Activated CD4-positive, alpha-beta memory T cell treated with anti-CD3 and anti-CD28 coated beads, Interleukin-2, amount 10 ng/mL, durations not matched to agents 7 days and 5 days (primary cell): Measurements from ENCODE around the gene AP1AR. TPM values are rescaled to one million over a fixed set of nuclear protein-coding genes. Genes with fewer than 3 reads are reported as not detected.

Experiments
- CTCF ChIA-PET: fragments of 350-600 bp; sonication (Branson Sonifier 250); formaldehyde crosslinking; loops from one replicate; lab custom pipeline; 2021; ENCODE audit warnings: antibody characterized with exemption, inconsistent platforms; lab: Charles Lee
- POLR2A ChIA-PET: fragments of 350-600 bp; sonication (Branson Sonifier 250); formaldehyde crosslinking; loops from one replicate; lab custom pipeline; 2021; ENCODE audit warnings: antibody characterized with exemption; lab: Charles Lee
- DNase-seq: peaks from one replicate; pipeline ENCODE4 v3.0.0-alpha.2; 2020
- H3K27ac Mint-ChIP-seq: one replicate; pipeline ENCODE4 v1.8.0; 2021; ENCODE audit warnings: mild to moderate bottlenecking, mixed read lengths
- H3K27me3 Mint-ChIP-seq: one replicate; pipeline ENCODE4 v1.8.0; 2021; ENCODE audit warnings: mixed read lengths
- H3K36me3 Mint-ChIP-seq: one replicate; pipeline ENCODE4 v1.8.0; 2021; ENCODE audit warnings: low read depth, mixed read lengths
- H3K4me1 Mint-ChIP-seq: one replicate; pipeline ENCODE4 v1.8.0; 2021; ENCODE audit warnings: mixed read lengths
- H3K4me3 Mint-ChIP-seq: one replicate; pipeline ENCODE4 v1.8.0; 2021; ENCODE audit warnings: mild to moderate bottlenecking, mixed read lengths
- H3K9me3 Mint-ChIP-seq: one replicate; pipeline ENCODE4 v1.8.0; 2021; ENCODE audit warnings: mixed read lengths
- total RNA-seq, 2 experiments: library from RNA; stranded (reverse); gene quantifications; one replicate each; pipeline ENCODE4 v1.2.3, GENCODE V29; 2021

The AP1AR gene
- total RNA-seq, 2 experiments from 2014 or later = 10.9 to 17.2 TPM

- Mint-ChIP-seq H3K27me3 (no peaks in the 10 kb centered on the region), H3K4me3 (no peak overlapping the region), H3K27ac (no peak overlapping the region), H3K4me1 (peaks cover 2% of the 10 kb centered on the region), H3K9me3 (no peaks in the 10 kb centered on the region), H3K36me3 (peaks cover 16% of the 10 kb centered on the region)
- CTCF ChIA-PET = interaction anchor here (1.0 to 1.2 kb wide), 2 partner anchors 11 to 213 kb away, joined by 3 read pairs; no protein-coding TSS in a partner anchor
- DNase-seq = no peak
- POLR2A ChIA-PET = interaction anchor here (1.6 kb wide), 1 partner anchor 26 kb away, joined by 4 read pairs; the partner anchor contains the start of gene TIFA
These were observed 79.9 kb downstream of the AP1AR start for GRCh38 chr4:112311516-112311915.

GRCh38 chr4:112312610-112313239 is 81.1 kb downstream of the AP1AR start:
- POLR2A ChIA-PET = interaction anchor here (1.6 kb wide), 1 partner anchor 27 kb away, joined by 4 read pairs; the partner anchor contains the start of gene TIFA
- H3K36me3 Mint-ChIP-seq = peaks cover 11% of the 10 kb centered on the region
- no peaks in the 10 kb centered on the region for H3K9me3 Mint-ChIP-seq
- CTCF ChIA-PET = interaction anchor here (1.0 kb wide), 1 partner anchor 10 kb away, joined by 3 read pairs; no protein-coding TSS in a partner anchor
- no peaks in the 10 kb centered on the region for H3K27me3 Mint-ChIP-seq
- DNase-seq = no peak
- H3K4me3 Mint-ChIP-seq = no peak overlapping the region
- peaks cover 2% of the 10 kb centered on the region for H3K4me1 Mint-ChIP-seq
- H3K27ac Mint-ChIP-seq = no peak overlapping the region

- ChIA-PET CTCF (no interaction called here), POLR2A (no interaction called here)
- H3K27me3 Mint-ChIP-seq = no peaks in the 10 kb centered on the region
- no peaks in the 10 kb centered on the region for H3K9me3 Mint-ChIP-seq
- peaks cover 6% of the 10 kb centered on the region for H3K36me3 Mint-ChIP-seq
- no peak overlapping the region for H3K4me3 Mint-ChIP-seq
- no peak for DNase-seq
- H3K27ac Mint-ChIP-seq = no peak overlapping the region
- H3K4me1 Mint-ChIP-seq = peaks cover 10% of the 10 kb centered on the region
These were observed 83.9 kb downstream of the AP1AR start for GRCh38 chr4:112315446-112315845.

- H3K4me1 Mint-ChIP-seq = peaks cover 13% of the 10 kb centered on the region
- peaks cover 6% of the 10 kb centered on the region for H3K36me3 Mint-ChIP-seq
- DNase-seq = no peak
- CTCF ChIA-PET = no interaction called here
- H3K4me3 Mint-ChIP-seq = no peak overlapping the region
- H3K27me3 Mint-ChIP-seq = no peaks in the 10 kb centered on the region
- POLR2A ChIA-PET = no interaction called here
- H3K27ac Mint-ChIP-seq = no peak overlapping the region
- no peaks in the 10 kb centered on the region for H3K9me3 Mint-ChIP-seq
These were observed 84.8 kb downstream of the AP1AR start for GRCh38 chr4:112316360-112316759.

- POLR2A ChIA-PET = interaction anchor here (0.5 to 1.0 kb wide), 3 partner anchors 31 to 158 kb away, joined by 3 to 4 read pairs (median 3); partner anchors contain the start of gene TIFA
These were observed 86.9 kb downstream of the AP1AR start for GRCh38 chr4:112318239-112319142.

More at GRCh38 chr4:112318239-112319142, 86.9 kb downstream of the AP1AR start:
- H3K27me3 Mint-ChIP-seq = no peaks in the 10 kb centered on the region
- H3K27ac Mint-ChIP-seq = peak overlapping the region; percentile 2
- no peaks in the 10 kb centered on the region for H3K9me3 Mint-ChIP-seq
- no peak for DNase-seq
- CTCF ChIA-PET = no interaction called here
- H3K4me3 Mint-ChIP-seq = no peak overlapping the region
- H3K4me1 Mint-ChIP-seq = peaks cover 20% of the 10 kb centered on the region
- H3K36me3 Mint-ChIP-seq = peaks cover 6% of the 10 kb centered on the region

Other genes with a start within 250 kb of the AP1AR start
- 1 to 10 TPM; 1.2 to 1.4 TPM for gene FAM241A, start 86.3 kb upstream of the AP1AR start, total RNA-seq
- 10 to 100 TPM; 29.9 to 33.4 TPM for gene TIFA, start 54.1 kb downstream of the AP1AR start, total RNA-seq
- gene ALPK1, start 65.6 kb downstream of the AP1AR start, total RNA-seq = 10 to 100 TPM; 11.4 to 12.3 TPM